PC-9 (cell line): ENCODE measurements around the gene PLAGL1. TPM values are rescaled to one million over a fixed set of nuclear protein-coding genes. Genes with fewer than 3 reads are reported as not detected.

Experiments used
- Bru-seq: library from RNA; stranded (reverse); fragments of 400-500 nt; gene quantifications from one replicate; lab custom pipeline; 2021; lab: Mats Ljungman, UMichigan
- BruChase-seq, 2 experiments: library from RNA; stranded (reverse); fragments of 400-500 nt; gene quantifications; one replicate each; lab custom pipeline; 2021; lab: Mats Ljungman, UMichigan
- BruUV-seq: library from RNA; stranded (reverse); fragments of 400-500 nt; replicated peaks from 2 replicates; lab custom pipeline; 2021; lab: Mats Ljungman, UMichigan
- CTCF ChIA-PET: fragments of 300-600 bp; sonication (Branson Sonifier 250); formaldehyde crosslinking; loops from one replicate; lab custom pipeline; 2022; ENCODE audit warnings: antibody characterized with exemption; lab: Charles Lee
- POLR2A ChIA-PET: fragments of 300-600 bp; sonication (Branson Sonifier 250); formaldehyde crosslinking; loops from one replicate; lab custom pipeline; 2022; ENCODE audit warnings: antibody characterized with exemption; ENCODE audit not compliant: unreplicated experiment; lab: Charles Lee
- DNase-seq, 2 experiments: peaks; one replicate each; pipeline versions ENCODE4 v3.0.0 to v3.0.0-alpha.2; 2015 to 2022; ENCODE audit warnings: mixed read lengths in 1 of 2
- H2AFZ ChIP-seq: fragments of 200-600 bp; sonication (generic); 2 replicates; pipeline ENCODE4 v1.8.1; 2017; ENCODE audit warnings: antibody characterized with exemption
- H3F3A ChIP-seq: fragments of 200-600 bp; sonication (generic); 2 replicates; pipeline ENCODE4 v1.8.1; 2017; ENCODE audit warnings: antibody characterized with exemption, mild to moderate bottlenecking, low read depth; ENCODE audit not compliant: insufficient read depth
- H3K27ac ChIP-seq: fragments of 200-600 bp; sonication (generic); 2 replicates; pipeline ENCODE4 v1.6.1; 2016; ENCODE audit warnings: mixed run types
- H3K27me3 ChIP-seq: fragments of 200-600 bp; sonication (generic); 2 replicates; pipeline ENCODE4 v1.6.1; 2016; ENCODE audit warnings: low read depth, mixed run types; ENCODE audit not compliant: insufficient read depth
- H3K36me3 ChIP-seq: fragments of 200-600 bp; sonication (generic); 2 replicates; pipeline ENCODE4 v1.6.1; 2016; ENCODE audit warnings: low read depth, mixed run types
- H3K4me1 ChIP-seq: fragments of 200-600 bp; sonication (generic); replicated peaks from 2 replicates; pipeline ENCODE4 v1.6.1; 2016; ENCODE audit warnings: mixed run types; ENCODE audit not compliant: insufficient read depth
- H3K4me2 ChIP-seq: fragments of 200-600 bp; sonication (generic); 2 replicates; pipeline ENCODE4 v1.6.1; 2017; ENCODE audit warnings: mixed run types
- H3K4me3 ChIP-seq: fragments of 200-600 bp; sonication (generic); 2 replicates; pipeline ENCODE4 v1.6.1; 2016; ENCODE audit warnings: mixed run types
- H3K79me2 ChIP-seq: fragments of 200-600 bp; sonication (generic); 2 replicates; pipeline ENCODE4 v1.6.1; 2017; ENCODE audit warnings: low read depth, mixed run types
- H3K9me2 ChIP-seq: fragments of 200-600 bp; sonication (generic); 2 replicates; pipeline ENCODE4 v1.8.1; 2017; ENCODE audit warnings: mild to moderate bottlenecking; ENCODE audit not compliant: insufficient read depth
- H3K9me3 ChIP-seq: fragments of 200-600 bp; sonication (generic); 2 replicates; pipeline ENCODE4 v1.8.1; 2016; ENCODE audit warnings: low read depth; ENCODE audit not compliant: insufficient read depth
- H4K20me1 ChIP-seq: fragments of 200-600 bp; sonication (generic); 2 replicates; pipeline ENCODE4 v1.8.1; 2017; ENCODE audit not compliant: insufficient read depth
- EZH2 ChIP-seq: fragments of 200-600 bp; sonication (generic); IDR thresholded peaks from 2 replicates; pipeline ENCODE4 v1.8.0; 2017; ENCODE audit warnings: antibody characterized with exemption, low read depth
- intact Hi-C: fragments of 100-400 bp; cut with micrococcal nuclease; formaldehyde crosslinking; loops from one replicate; pipeline ENCODE4 v1.10.0; 2022; ENCODE audit not compliant: unreplicated experiment
- long read RNA-seq: library from polyadenylated mRNA; stranded (forward); transcript quantifications from one replicate; pipeline ENCODE4 v2.0.0, GENCODE V29; 2022
- total RNA-seq: library from RNA; stranded (reverse); gene quantifications from 2 replicates; pipeline ENCODE4 v1.2.3, GENCODE V29; 2021
- TF ChIP-seq, protein P1 (sequence below): fragments of 200-600 bp; sonication (generic); conservative IDR thresholded peaks from 2 replicates; pipeline ENCODE4 v1.6.1; 2017; ENCODE audit warnings: mixed run types, antibody characterized with exemption, mild to moderate bottlenecking, moderate library complexity

The PLAGL1 gene, protein sequence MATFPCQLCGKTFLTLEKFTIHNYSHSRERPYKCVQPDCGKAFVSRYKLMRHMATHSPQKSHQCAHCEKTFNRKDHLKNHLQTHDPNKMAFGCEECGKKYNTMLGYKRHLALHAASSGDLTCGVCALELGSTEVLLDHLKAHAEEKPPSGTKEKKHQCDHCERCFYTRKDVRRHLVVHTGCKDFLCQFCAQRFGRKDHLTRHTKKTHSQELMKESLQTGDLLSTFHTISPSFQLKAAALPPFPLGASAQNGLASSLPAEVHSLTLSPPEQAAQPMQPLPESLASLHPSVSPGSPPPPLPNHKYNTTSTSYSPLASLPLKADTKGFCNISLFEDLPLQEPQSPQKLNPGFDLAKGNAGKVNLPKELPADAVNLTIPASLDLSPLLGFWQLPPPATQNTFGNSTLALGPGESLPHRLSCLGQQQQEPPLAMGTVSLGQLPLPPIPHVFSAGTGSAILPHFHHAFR
- total RNA-seq (7.8 and 8.3 TPM in 2 replicates), Bru-seq, nascent RNA (percentile 45 among the genes with signal in this experiment), BruChase-seq, experiment 1, labeled RNA remaining after a 2-hour chase (percentile 54 among the genes with signal in this experiment), BruChase-seq, experiment 2, labeled RNA remaining after a 6-hour chase (percentile 51 among the genes with signal in this experiment)
- long read RNA-seq, partial matches to known transcripts, result 0 of 3 reads
- long read RNA-seq, other reads (novel, unspliced or antisense), result 3 of 3 reads

DNA sequence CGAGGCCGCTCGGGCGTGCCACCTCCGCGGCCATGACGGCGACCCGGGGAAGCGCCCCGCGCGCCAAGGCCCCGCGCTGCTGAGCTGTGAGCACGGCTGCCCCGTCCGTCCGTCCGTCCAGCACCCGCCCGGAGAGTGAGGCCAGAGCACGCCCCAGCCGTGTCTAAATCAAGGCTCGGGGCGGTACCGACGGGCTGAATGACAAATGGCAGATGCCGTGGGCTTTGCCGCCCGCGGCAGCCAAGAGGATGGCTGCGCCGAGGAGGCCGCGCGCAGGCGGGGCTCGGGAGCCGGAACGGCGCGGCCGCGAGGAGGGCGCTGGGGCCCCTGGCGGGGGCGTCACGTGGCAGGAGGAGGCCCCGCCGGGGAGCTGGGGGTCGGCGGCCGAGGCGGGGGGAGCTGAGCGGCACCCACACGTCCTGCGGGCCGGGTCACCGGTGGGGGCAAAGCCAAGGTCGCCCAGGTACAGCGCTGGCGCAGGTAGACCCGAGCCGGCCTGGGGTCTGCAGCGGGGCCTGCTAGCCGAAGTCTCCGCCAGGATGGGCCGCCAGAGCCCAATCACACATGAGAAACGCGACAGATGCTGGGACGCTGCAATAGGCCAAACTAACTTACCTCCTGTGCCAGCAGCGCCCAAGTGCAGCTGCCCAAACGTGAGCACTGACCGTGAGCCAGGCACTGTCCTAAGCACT is at the start of gene PLAGL1:
PLAGL1 (minus strand) TSS at position 140 of the 692 bp plus-strand sequence. CDS start 60,123 bp downstream, outside the sequence.
- TF ChIP-seq, protein P1, sequence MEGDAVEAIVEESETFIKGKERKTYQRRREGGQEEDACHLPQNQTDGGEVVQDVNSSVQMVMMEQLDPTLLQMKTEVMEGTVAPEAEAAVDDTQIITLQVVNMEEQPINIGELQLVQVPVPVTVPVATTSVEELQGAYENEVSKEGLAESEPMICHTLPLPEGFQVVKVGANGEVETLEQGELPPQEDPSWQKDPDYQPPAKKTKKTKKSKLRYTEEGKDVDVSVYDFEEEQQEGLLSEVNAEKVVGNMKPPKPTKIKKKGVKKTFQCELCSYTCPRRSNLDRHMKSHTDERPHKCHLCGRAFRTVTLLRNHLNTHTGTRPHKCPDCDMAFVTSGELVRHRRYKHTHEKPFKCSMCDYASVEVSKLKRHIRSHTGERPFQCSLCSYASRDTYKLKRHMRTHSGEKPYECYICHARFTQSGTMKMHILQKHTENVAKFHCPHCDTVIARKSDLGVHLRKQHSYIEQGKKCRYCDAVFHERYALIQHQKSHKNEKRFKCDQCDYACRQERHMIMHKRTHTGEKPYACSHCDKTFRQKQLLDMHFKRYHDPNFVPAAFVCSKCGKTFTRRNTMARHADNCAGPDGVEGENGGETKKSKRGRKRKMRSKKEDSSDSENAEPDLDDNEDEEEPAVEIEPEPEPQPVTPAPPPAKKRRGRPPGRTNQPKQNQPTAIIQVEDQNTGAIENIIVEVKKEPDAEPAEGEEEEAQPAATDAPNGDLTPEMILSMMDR, result no peak
- TF ChIP-seq EZH2, result no peak
- peak in 1 of 2 experiments; percentile 51 for DNase-seq
- intact Hi-C loops, result loop anchor here (5.0 kb wide), 2 partner anchors 66 to 166 kb away; partner anchors contain the start of gene LTV1
- Histone ChIP-seq H3K36me3 (no peaks in the 10 kb centered on the region), H3K27me3 (peaks cover 4% of the 10 kb centered on the region; the same call in 1 of the 2 replicates), H4K20me1 (no peaks in the 10 kb centered on the region), H3K4me3 (peak within 1 kb of the TSS; percentile 61), H3K9me3 (no peaks in the 10 kb centered on the region), H3K4me2 (peak within 1 kb of the TSS; percentile 83), H2AFZ (peak within 1 kb of the TSS; percentile 73), H3K27ac (no peak within 1 kb of the TSS), H3K79me2 (no peaks in the 10 kb centered on the region), H3K4me1 (0 out of 2 replicates have a peak, but pooled peaks cover 5% of the 10 kb centered on the region), H3F3A (no peaks in the 10 kb centered on the region), H3K9me2 (no peaks in the 10 kb centered on the region)
- CTCF ChIA-PET, result no interaction called here
- POLR2A ChIA-PET, result interaction anchor here (0.7 kb wide), 2 partner anchors 1131 to 1570 kb away, joined by 3 read pairs; no protein-coding TSS in a partner anchor
- BruUV-seq, result no TSS peak

DNA sequence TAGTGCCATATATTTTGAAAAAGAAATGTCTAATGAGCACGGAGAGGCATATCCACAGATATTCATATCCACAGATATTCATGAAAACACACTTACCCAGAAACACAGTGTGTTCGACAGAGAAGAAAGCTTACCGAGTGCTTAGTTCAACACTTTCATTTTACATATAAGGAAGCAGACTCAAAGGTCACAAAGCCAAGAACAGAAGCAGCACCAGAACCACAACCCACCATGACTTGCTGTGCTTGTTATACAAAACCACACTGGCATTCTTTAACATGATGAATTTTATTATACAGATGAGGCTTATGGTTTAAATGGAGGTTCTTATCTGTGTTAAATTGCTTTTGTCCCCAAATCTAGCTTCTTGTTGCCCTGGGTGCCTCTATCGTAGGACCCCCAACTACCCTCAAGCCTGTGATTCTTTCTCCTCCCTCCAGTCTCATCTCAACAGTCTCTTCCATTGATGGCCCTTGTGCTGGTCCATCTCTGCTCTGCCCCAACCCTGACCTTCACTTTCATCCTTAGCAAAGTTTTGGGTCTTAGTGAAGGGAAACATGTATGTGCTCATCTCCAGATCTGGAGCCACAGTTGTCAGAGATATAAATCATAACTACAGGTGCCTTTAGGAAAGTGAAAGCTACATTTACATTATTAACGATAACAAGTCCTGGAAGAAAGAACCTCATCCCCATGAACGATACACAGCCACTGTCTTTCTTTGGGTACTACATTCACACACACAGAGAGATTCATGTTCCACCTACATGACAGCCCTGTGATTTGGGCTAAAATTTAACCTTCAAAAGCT is 47.3 kb upstream of the PLAGL1 start:
- H4K20me1 ChIP-seq, result no peaks in the 10 kb centered on the region
- H3K9me3 ChIP-seq, result no peaks in the 10 kb centered on the region
- no peak for TF ChIP-seq EZH2
- TF ChIP-seq, protein P1, result no peak
- H2AFZ ChIP-seq, result no peak overlapping the region
- H3F3A ChIP-seq, result no peaks in the 10 kb centered on the region
- H3K9me2 ChIP-seq, result no peaks in the 10 kb centered on the region
- no TSS peak for BruUV-seq
- no peaks in the 10 kb centered on the region for H3K4me1 ChIP-seq
- ChIA-PET POLR2A (no interaction called here), CTCF (no interaction called here)
- H3K79me2 ChIP-seq, result no peaks in the 10 kb centered on the region
- no peak overlapping the region for H3K27ac ChIP-seq
- no peaks in the 10 kb centered on the region for H3K36me3 ChIP-seq
- no peak overlapping the region for H3K4me3 ChIP-seq
- no peak overlapping the region for H3K4me2 ChIP-seq
- H3K27me3 ChIP-seq, result no peaks in the 10 kb centered on the region
- no peak for DNase-seq
- intact Hi-C loops, result no loop called here
